Ovary (tissue), 10 donors: ENCODE measurements around the gene DENND5B. TPM values are rescaled to one million over a fixed set of nuclear protein-coding genes. Genes with fewer than 3 reads are reported as not detected.

Experiments used
- DNase-seq, 5 donors: peaks; one replicate each; pipeline ENCODE4 v3.0.0-alpha.2; 2019 to 2020
- H3K27ac ChIP-seq, 2 donors: fragments of 200-600 bp; one replicate each; pipeline versions ENCODE4 v1.5.1 to v1.8.0; 2019 to 2022
- H3K27me3 ChIP-seq: fragments of 200-600 bp; one replicate; pipeline ENCODE4 v1.8.0; 2022
- H3K36me3 ChIP-seq: fragments of 200-600 bp; sonication (generic); one replicate; pipeline ENCODE4 v1.5.1; 2019
- H3K4me1 ChIP-seq: one replicate; pipeline ENCODE4 v1.8.1; 2013; ENCODE audit warnings: mild to moderate bottlenecking, moderate library complexity; ENCODE audit not compliant: insufficient read depth
- H3K4me3 ChIP-seq: fragments of 200-600 bp; sonication (generic); one replicate; pipeline ENCODE4 v1.5.1; 2017
- H3K9me3 ChIP-seq, 2 donors: fragments of 200-600 bp in 1 of 2; sonication (generic) in 1 of 2; one replicate each; pipeline versions ENCODE4 v1.5.1 to v1.8.1; 2013 to 2019; ENCODE audit warnings: mild to moderate bottlenecking in 1 of 2, moderate library complexity in 1 of 2
- EP300 ChIP-seq: sonication (generic); formaldehyde crosslinking; IDR thresholded peaks from one replicate; pipeline ENCODE4 v1.6.1; 2017; ENCODE audit warnings: antibody characterized with exemption
- POLR2A ChIP-seq: fragments of 450-650 bp; IDR thresholded peaks from one replicate; pipeline ENCODE4 v1.6.1; 2017; ENCODE audit warnings: antibody characterized with exemption, mild to moderate bottlenecking, moderate library complexity
- WGBS, 3 donors: extraction: QIAGEN DNeasy Blood & Tissue Kit in 1 of 3; methylation state at CpG; one replicate each; pipeline versions ENCODE4 v1.1.5 to v1.1.7; 2013 to 2017; 5-methylcytosine and 5-hydroxymethylcytosine counted together
- intact Hi-C, 4 donors: fragments of 100-400 bp; cut with DNase I; formaldehyde crosslinking; loops; one replicate each; pipeline versions ENCODE4 v1.11.0 to v1.15.1; 2022 to 2023
- long read RNA-seq, 3 donors: library from polyadenylated mRNA in 2 of 3; unstranded in 2 of 3; transcript quantifications; one replicate each; pipeline ENCODE4 v2.0.0 and lab custom pipeline, GENCODE V29; 2021 to 2026
- polyA plus RNA-seq, 2 donors: library from polyadenylated mRNA; stranded (reverse); fragments of 200-250 nt in 1 of 2; fragments of 350-450 nt in 1 of 2; fragmentation: Illumina TruSeq in 1 of 2; extraction: RNeasy Lipid Tissue Mini Kit (QIAGEN cat#74804) in 1 of 2; gene quantifications; one replicate each; pipeline ENCODE4 v1.2.3, GENCODE V29; 2013 to 2014
- total RNA-seq, 7 donors: library from RNA; depleted of rRNA in 2 of 7; stranded (reverse); fragments of >200 nt in 2 of 7; fragmentation: NEBNext Ultra II Directional in 3 of 7; extraction: Animal tissue kit (Norgen Biotek cat#: 25700) in 3 of 7; gene quantifications; one replicate each; pipeline versions ENCODE4 v1.1.0 to v1.2.4, GENCODE V29; 2016 to 2023
- TF ChIP-seq, protein P1 (sequence below), 3 donors: fragments of 450-650 bp in 2 of 3; fragments of 200-600 bp in 1 of 3; IDR thresholded peaks; one replicate each; pipeline versions ENCODE4 v1.5.1 to v1.8.0; 2016 to 2022; ENCODE audit warnings: antibody characterized with exemption in 3 of 3, mild to moderate bottlenecking in 1 of 3
- donor health status: DM: no; HTN: no; CAD: no; lungs with moderate emphysema.
- donor health status: DM: no; HTN: no; CAD: no.
- donor health status: Bipolar disorder and iron deficiency.
- donor health status: DM: yes; HTN: yes; CAD: no.
- donor health status: DM: no; HTN: no; CAD: no.
- donor health status: DM: yes; HTN: yes; CAD: no.

Gene DENND5B
- 10 to 100 TPM; 29.3 to 70.7 (median 57.2) TPM for total RNA-seq
- 10 to 100 TPM; 13.9 to 18.7 TPM for polyA plus RNA-seq
- long read RNA-seq, donor 1, partial matches to known transcripts, result 8 of 25 reads
- long read RNA-seq, donor 1, other reads (novel, unspliced or antisense), result 17 of 25 reads
- long read RNA-seq, donor 2, partial matches to known transcripts, result 5 of 5 reads
- long read RNA-seq, donor 2, other reads (novel, unspliced or antisense), result 0 of 5 reads
- long read RNA-seq, donor 3, full-length matches to known transcripts, result 2 of 31 reads
- long read RNA-seq, donor 3, partial matches to known transcripts, result 10 of 31 reads
- long read RNA-seq, donor 3, other reads (novel, unspliced or antisense), result 19 of 31 reads

DNA sequence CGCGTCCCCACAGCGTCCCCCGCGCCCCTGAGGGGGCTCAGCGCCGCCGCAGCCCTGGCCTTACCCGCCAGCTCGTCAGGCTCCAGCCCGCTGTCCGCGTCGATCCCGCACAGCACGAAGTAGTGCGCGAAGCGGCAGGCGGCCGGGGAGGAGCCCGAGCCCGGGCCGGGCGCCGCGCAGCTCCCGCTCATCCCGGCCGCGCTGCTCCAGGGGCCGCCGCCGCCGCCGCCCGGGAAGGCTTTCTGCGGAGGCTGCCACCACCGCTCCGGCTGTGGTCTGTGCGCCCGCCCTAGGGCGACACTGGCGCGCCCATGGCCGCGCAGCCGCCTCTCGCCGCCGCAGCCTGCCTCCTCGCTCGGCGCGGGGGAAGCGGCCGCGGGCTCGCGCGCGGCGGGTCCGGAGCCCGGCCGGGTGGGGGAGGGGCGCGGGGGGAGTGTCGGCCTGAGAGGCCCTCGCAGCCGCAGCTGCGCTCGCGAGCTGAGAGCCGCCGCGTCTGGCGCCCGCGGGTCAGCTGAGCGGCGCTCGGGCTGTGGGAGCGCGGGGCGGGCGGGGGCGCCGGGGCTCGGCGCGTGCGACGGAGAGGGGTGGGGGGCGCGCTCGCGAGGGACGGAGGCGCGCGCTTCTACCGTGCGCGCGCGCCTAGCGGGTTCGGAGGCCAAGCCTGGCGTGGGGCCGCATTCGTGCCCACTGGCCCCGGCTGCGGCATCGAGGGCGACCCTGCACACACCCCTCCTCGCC, at the start of gene DENND5B:
Gene DENND5B, minus strand, starts transcription at position 495 of the 738 bp plus-strand sequence. Its CDS starts 304 bp downstream, at position 191.
- WGBS, 3 donors, result 0 to 1% (median 1%) methylated on average over 63 to 117 of the region's 117 CpGs
- H3K27me3 ChIP-seq, result no peaks in the 10 kb centered on the region
- TF ChIP-seq POLR2A (peak; percentile 25), EP300 (no peak)
- DNase-seq, result peak; percentile 86 to 93 (median 91)
- H3K27ac ChIP-seq, result peak within 1 kb of the TSS; percentile 98 to 99
- intact Hi-C loops, result no loop called here
- H3K4me3 ChIP-seq, result peak within 1 kb of the TSS; percentile 95
- H3K9me3 ChIP-seq, result no peaks in the 10 kb centered on the region
- H3K36me3 ChIP-seq, result no peaks in the 10 kb centered on the region
- peaks cover 2% of the 10 kb centered on the region for H3K4me1 ChIP-seq

DNA sequence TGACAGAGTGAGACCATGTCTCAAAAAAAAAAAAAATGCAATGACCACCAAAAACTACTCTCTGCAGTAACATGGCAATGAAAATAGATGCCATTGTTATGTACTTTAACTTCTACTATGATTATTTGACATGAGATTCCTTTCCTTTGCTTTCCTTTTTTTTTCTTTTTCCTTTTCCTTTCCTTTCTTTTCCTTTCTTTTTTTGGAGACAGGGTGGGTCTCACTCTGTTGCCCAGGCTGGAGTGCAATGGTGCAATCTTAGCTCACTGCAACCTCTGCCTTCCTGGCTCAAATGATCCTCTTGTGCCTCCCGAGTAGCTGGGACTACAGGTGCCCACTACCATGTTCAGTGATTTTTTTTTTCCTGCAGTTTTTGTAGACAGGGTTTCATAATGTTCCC, 43.7 kb upstream of the DENND5B start:
- DNase-seq, result no peak
- Histone ChIP-seq H3K9me3 (no peaks in the 10 kb centered on the region), H3K27ac (no peak overlapping the region), H3K36me3 (no peaks in the 10 kb centered on the region), H3K4me1 (peaks cover 3% of the 10 kb centered on the region), H3K4me3 (no peak overlapping the region), H3K27me3 (no peaks in the 10 kb centered on the region)
- WGBS, 3 donors, result 88 to 97% (median 96%) methylated on average over 1 of the region's 1 CpG
- no peak for TF ChIP-seq EP300
- no peak for TF ChIP-seq POLR2A
- TF ChIP-seq, protein P1, sequence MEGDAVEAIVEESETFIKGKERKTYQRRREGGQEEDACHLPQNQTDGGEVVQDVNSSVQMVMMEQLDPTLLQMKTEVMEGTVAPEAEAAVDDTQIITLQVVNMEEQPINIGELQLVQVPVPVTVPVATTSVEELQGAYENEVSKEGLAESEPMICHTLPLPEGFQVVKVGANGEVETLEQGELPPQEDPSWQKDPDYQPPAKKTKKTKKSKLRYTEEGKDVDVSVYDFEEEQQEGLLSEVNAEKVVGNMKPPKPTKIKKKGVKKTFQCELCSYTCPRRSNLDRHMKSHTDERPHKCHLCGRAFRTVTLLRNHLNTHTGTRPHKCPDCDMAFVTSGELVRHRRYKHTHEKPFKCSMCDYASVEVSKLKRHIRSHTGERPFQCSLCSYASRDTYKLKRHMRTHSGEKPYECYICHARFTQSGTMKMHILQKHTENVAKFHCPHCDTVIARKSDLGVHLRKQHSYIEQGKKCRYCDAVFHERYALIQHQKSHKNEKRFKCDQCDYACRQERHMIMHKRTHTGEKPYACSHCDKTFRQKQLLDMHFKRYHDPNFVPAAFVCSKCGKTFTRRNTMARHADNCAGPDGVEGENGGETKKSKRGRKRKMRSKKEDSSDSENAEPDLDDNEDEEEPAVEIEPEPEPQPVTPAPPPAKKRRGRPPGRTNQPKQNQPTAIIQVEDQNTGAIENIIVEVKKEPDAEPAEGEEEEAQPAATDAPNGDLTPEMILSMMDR (IDR thresholded peaks at IDR 0.05), result no peak
- intact Hi-C loops, result loop anchor here in 2 of 4 donors (5.0 kb wide), 1 partner anchor 232 kb away; no protein-coding TSS in a partner anchor

DNA sequence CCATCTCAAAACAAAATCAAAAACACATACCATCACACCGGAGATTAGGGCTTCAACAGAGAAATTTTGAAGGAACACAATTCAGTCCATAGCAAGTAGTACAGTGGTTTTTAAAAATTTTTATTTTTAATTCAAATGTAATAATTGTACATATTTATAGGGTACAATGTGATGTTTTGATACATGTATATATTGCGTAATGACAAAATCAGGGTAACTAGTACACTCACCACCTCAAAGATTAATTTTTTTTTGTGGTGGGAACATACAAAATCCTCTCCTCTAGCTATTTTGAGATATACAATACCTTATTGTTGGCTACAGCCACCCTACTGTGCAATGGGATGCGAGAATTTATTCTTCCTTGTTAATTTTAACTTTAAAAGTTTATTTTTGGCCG, 42.5 kb upstream of the DENND5B start:
- Histone ChIP-seq H3K4me1 (peaks cover 7% of the 10 kb centered on the region), H3K36me3 (no peaks in the 10 kb centered on the region), H3K27me3 (no peaks in the 10 kb centered on the region), H3K4me3 (no peak overlapping the region), H3K9me3 (no peaks in the 10 kb centered on the region), H3K27ac (no peak overlapping the region)
- 69 to 88% (median 77%) methylated on average over 4 of the region's 4 CpGs for WGBS, 3 donors
- intact Hi-C loops, result loop anchor here in 1 of 4 donors (5.0 kb wide), 1 partner anchor 231 kb away; no protein-coding TSS in a partner anchor
- DNase-seq, result no peak
- TF ChIP-seq POLR2A, result no peak
- no peak for TF ChIP-seq EP300
- TF ChIP-seq, protein P1 (IDR thresholded peaks at IDR 0.05), result no peak

DNA sequence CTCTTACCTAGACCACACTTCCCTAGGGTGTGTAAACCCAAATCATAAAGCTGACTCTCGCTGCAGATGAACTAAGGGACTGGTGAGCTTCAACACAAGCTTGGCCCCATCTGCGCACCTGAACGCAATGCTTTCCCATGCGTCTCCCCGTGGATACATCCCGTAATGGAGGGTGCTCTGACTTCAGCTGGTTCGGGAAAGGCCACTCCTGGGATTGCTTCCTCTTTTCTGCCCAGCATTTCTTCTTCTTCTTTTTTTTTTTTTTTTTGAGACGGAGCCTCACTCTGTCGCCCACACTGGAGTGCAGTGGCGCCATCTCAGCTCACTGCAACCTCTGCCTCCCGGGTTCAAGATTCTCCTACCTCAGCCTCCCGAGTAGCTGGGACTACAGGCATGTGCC, 40.9 kb upstream of the DENND5B start:
- no peak overlapping the region for H3K27ac ChIP-seq

More for the DNA sequence above, 40.9 kb upstream of the DENND5B start:
- intact Hi-C loops, result loop anchor here in 1 of 4 donors (5.0 kb wide), 1 partner anchor 230 kb away; no protein-coding TSS in a partner anchor
- 94 to 98% (median 96%) methylated on average over 12 of the region's 12 CpGs for WGBS, 3 donors
- H3K4me3 ChIP-seq, result no peak overlapping the region
- peaks cover 9% of the 10 kb centered on the region for H3K4me1 ChIP-seq
- no peak for DNase-seq
- no peak for TF ChIP-seq EP300
- TF ChIP-seq POLR2A, result no peak
- TF ChIP-seq, protein P1 (IDR thresholded peaks at IDR 0.05), result no peak
- no peaks in the 10 kb centered on the region for H3K36me3 ChIP-seq
- no peaks in the 10 kb centered on the region for H3K9me3 ChIP-seq
- H3K27me3 ChIP-seq, result no peaks in the 10 kb centered on the region
